ENCODE data around the gene AGAP1. TPM values are rescaled to one million over a fixed set of nuclear protein-coding genes. Genes with fewer than 3 reads are reported as not detected.

The AGAP1 gene
- total and polyA plus RNA-seq, 10 donors = 1.1 to 26.6 (median 11.3) TPM

- Histone ChIP-seq H3K27me3 (replicated peaks in 1 of 7) (no peaks in the 10 kb centered on the region), H3K27ac (no peak overlapping the region), H3K4me3 (no peak overlapping the region), H3K36me3 (no peaks in the 10 kb centered on the region), H3K4me1 (peaks cover 0 to 12% (median 4%) of the 10 kb centered on the region in 6 donors), H3K9me3 (no peaks in the 10 kb centered on the region)
- intact Hi-C loops (cut with DNase I; ENCODE audit: low total_unique reads) = no loop called here
- DNase-seq = no peak
- TF ChIP-seq CTCF (IDR thresholded peaks at IDR 0.05 in 8 of 11, conservative IDR thresholded peaks at IDR 0.05 in 3 of 11) (no peak), POLR2AphosphoS5 (IDR thresholded peaks at IDR 0.05) (no peak), POLR2A (IDR thresholded peaks at IDR 0.05) (no peak)
- 82 to 92% (median 88%) methylated on average over 9 to 11 of the region's 11 CpGs for WGBS, 5 donors
Measured at GRCh38 chr2:235576337-235576910, 82.6 kb downstream of the AGAP1 start.

GRCh38 chr2:235577404-235578330, 83.8 kb downstream of the AGAP1 start:
- no peaks in the 10 kb centered on the region for H3K9me3 ChIP-seq
- no peak for TF ChIP-seq POLR2AphosphoS5 (IDR thresholded peaks at IDR 0.05)
- no peak for TF ChIP-seq CTCF (IDR thresholded peaks at IDR 0.05 in 8 of 11, conservative IDR thresholded peaks at IDR 0.05 in 3 of 11)
- TF ChIP-seq POLR2A (IDR thresholded peaks at IDR 0.05) = no peak
- intact Hi-C loops (cut with DNase I; ENCODE audit: low total_unique reads) = no loop called here
- H3K36me3 ChIP-seq = no peaks in the 10 kb centered on the region
- 78 to 83% (median 82%) methylated on average over 26 to 28 of the region's 28 CpGs for WGBS, 5 donors
- H3K4me3 ChIP-seq = no peak overlapping the region
- H3K4me1 ChIP-seq = peaks cover 0 to 13% (median 4%) of the 10 kb centered on the region in 6 donors
- H3K27me3 ChIP-seq (replicated peaks in 1 of 7) = no peaks in the 10 kb centered on the region
- no peak overlapping the region for H3K27ac ChIP-seq
- no peak for DNase-seq

- WGBS, 5 donors = 89 to 92% (median 91%) methylated on average over 9 of the region's 9 CpGs
- peaks cover 0 to 10% (median under 1%) of the 10 kb centered on the region in 6 donors for H3K4me1 ChIP-seq
- intact Hi-C loops (cut with DNase I; ENCODE audit: low total_unique reads) = no loop called here
- no peak for DNase-seq
- no peak overlapping the region for H3K27ac ChIP-seq
- TF ChIP-seq CTCF (IDR thresholded peaks at IDR 0.05 in 8 of 11, conservative IDR thresholded peaks at IDR 0.05 in 3 of 11) (no peak), POLR2AphosphoS5 (IDR thresholded peaks at IDR 0.05) (no peak), POLR2A (IDR thresholded peaks at IDR 0.05) (no peak)
- no peaks in the 10 kb centered on the region for H3K9me3 ChIP-seq
- no peaks in the 10 kb centered on the region for H3K27me3 ChIP-seq (replicated peaks in 1 of 7)
- no peaks in the 10 kb centered on the region for H3K36me3 ChIP-seq
- H3K4me3 ChIP-seq = no peak overlapping the region
Measured at GRCh38 chr2:235579128-235579527, 85.3 kb downstream of the AGAP1 start.

Measured in spleen (tissue), 11 donors.